ENCODE measurements around the gene SNCB.

Gene SNCB

GRCh38 chr5:176671399-176671798 is 41.1 kb upstream of the SNCB start:
- no peak for TF ChIP-seq TAF1 (IDR thresholded peaks at IDR 0.05; ENCODE audit: borderline replicate concordance, insufficient read depth, low read length)
- no peak for TF ChIP-seq FOXP2 (optimal IDR thresholded peaks at IDR 0.05; ENCODE audit: borderline replicate concordance, extremely low read depth, extremely low read length, insufficient read depth)
- no peak for TF ChIP-seq POLR2AphosphoS5 (IDR thresholded peaks at IDR 0.05; ENCODE audit: low read depth, low read length)
- no peak for TF ChIP-seq REST (IDR thresholded peaks at IDR 0.05; ENCODE audit: insufficient read depth in 1 of 2, low read depth in 2 of 2, low read length in 2 of 2)
- no peak for TF ChIP-seq SIN3A (IDR thresholded peaks at IDR 0.05; ENCODE audit: borderline replicate concordance, insufficient read depth, low read length)

GRCh38 chr5:176670449-176670848 is 40.1 kb upstream of the SNCB start:
- no peak for TF ChIP-seq POLR2AphosphoS5 (IDR thresholded peaks at IDR 0.05; ENCODE audit: low read depth, low read length)
- TF ChIP-seq TAF1 (IDR thresholded peaks at IDR 0.05; ENCODE audit: borderline replicate concordance, insufficient read depth, low read length), result no peak
- no peak for TF ChIP-seq SIN3A (IDR thresholded peaks at IDR 0.05; ENCODE audit: borderline replicate concordance, insufficient read depth, low read length)
- TF ChIP-seq FOXP2 (optimal IDR thresholded peaks at IDR 0.05; ENCODE audit: borderline replicate concordance, extremely low read depth, extremely low read length, insufficient read depth), result no peak
- TF ChIP-seq REST (IDR thresholded peaks at IDR 0.05; ENCODE audit: insufficient read depth in 1 of 2, low read depth in 2 of 2, low read length in 2 of 2), result no peak

- TF ChIP-seq REST (IDR thresholded peaks at IDR 0.05; ENCODE audit: insufficient read depth in 1 of 2, low read depth in 2 of 2, low read length in 2 of 2) (no peak), TAF1 (IDR thresholded peaks at IDR 0.05; ENCODE audit: borderline replicate concordance, insufficient read depth, low read length) (no peak)
These were observed 37.3 kb upstream of the SNCB start for GRCh38 chr5:176667637-176668036.

GRCh38 chr5:176665517-176665916 is 35.2 kb upstream of the SNCB start:
- TF ChIP-seq SIN3A (IDR thresholded peaks at IDR 0.05; ENCODE audit: borderline replicate concordance, insufficient read depth, low read length) (no peak), TAF1 (IDR thresholded peaks at IDR 0.05; ENCODE audit: borderline replicate concordance, insufficient read depth, low read length) (no peak), POLR2AphosphoS5 (IDR thresholded peaks at IDR 0.05; ENCODE audit: low read depth, low read length) (no peak), FOXP2 (optimal IDR thresholded peaks at IDR 0.05; ENCODE audit: borderline replicate concordance, extremely low read depth, extremely low read length, insufficient read depth) (no peak), REST (IDR thresholded peaks at IDR 0.05; ENCODE audit: insufficient read depth in 1 of 2, low read depth in 2 of 2, low read length in 2 of 2) (no peak)

- TF ChIP-seq FOXP2 (optimal IDR thresholded peaks at IDR 0.05; ENCODE audit: borderline replicate concordance, extremely low read depth, extremely low read length, insufficient read depth) (no peak), POLR2AphosphoS5 (IDR thresholded peaks at IDR 0.05; ENCODE audit: low read depth, low read length) (no peak), REST (IDR thresholded peaks at IDR 0.05; ENCODE audit: insufficient read depth in 1 of 2, low read depth in 2 of 2, low read length in 2 of 2) (no peak), SIN3A (IDR thresholded peaks at IDR 0.05; ENCODE audit: borderline replicate concordance, insufficient read depth, low read length) (no peak), TAF1 (IDR thresholded peaks at IDR 0.05; ENCODE audit: borderline replicate concordance, insufficient read depth, low read length) (no peak)
These were observed 34.6 kb upstream of the SNCB start for GRCh38 chr5:176664886-176665285.

Measured in PFSK-1 (cell line).